SKM-1 (cell line): ENCODE measurements around the gene CDH1.

ENCODE experiments used
- DNase-seq: peaks from one replicate; lab custom pipeline; 2025; ENCODE audit not compliant: unreplicated experiment; lab: John Stamatoyannopoulos, UW

CDH1 gene

GRCh38 chr16:68731637-68732036, 5.5 kb upstream of the CDH1 start:
- no peak for DNase-seq

- DNase-seq: no peak
Observed at GRCh38 chr16:68732042-68732680, 4.9 kb upstream of the CDH1 start.

- DNase-seq: no peak
Observed at GRCh38 chr16:68732741-68733399, 4.2 kb upstream of the CDH1 start.

- no peak for DNase-seq
Observed at GRCh38 chr16:68733570-68733969, 3.5 kb upstream of the CDH1 start.

- no peak for DNase-seq
Observed at GRCh38 chr16:68734782-68735181, 2.3 kb upstream of the CDH1 start.

- no peak for DNase-seq
Observed at GRCh38 chr16:68736561-68736960, 531 bp upstream of the CDH1 start.

GRCh38 chr16:68737730-68738629, 888 bp downstream of the CDH1 start:
- DNase-seq: no peak

GRCh38 chr16:68739964-68740627, 3.0 kb downstream of the CDH1 start:
- no peak for DNase-seq

- no peak for DNase-seq
Observed at GRCh38 chr16:68740628-68741346, 3.7 kb downstream of the CDH1 start.

- no peak for DNase-seq
Observed at GRCh38 chr16:68743664-68744063, 6.6 kb downstream of the CDH1 start.

GRCh38 chr16:68744744-68745280, 7.7 kb downstream of the CDH1 start:
- no peak for DNase-seq

- DNase-seq: no peak
Observed at GRCh38 chr16:68746951-68747350, 9.9 kb downstream of the CDH1 start.

GRCh38 chr16:68749432-68749831, 12.3 kb downstream of the CDH1 start:
- no peak for DNase-seq

GRCh38 chr16:68750193-68750695, 13.2 kb downstream of the CDH1 start:
- no peak for DNase-seq

- DNase-seq: no peak
Observed at GRCh38 chr16:68751160-68751559, 14.1 kb downstream of the CDH1 start.

GRCh38 chr16:68752602-68753001, 15.5 kb downstream of the CDH1 start:
- no peak for DNase-seq

GRCh38 chr16:68754084-68754792, 17.1 kb downstream of the CDH1 start:
- DNase-seq: no peak

- no peak for DNase-seq
Observed at GRCh38 chr16:68756239-68756915, 19.3 kb downstream of the CDH1 start.

GRCh38 chr16:68757625-68757935, 20.5 kb downstream of the CDH1 start:
- no peak for DNase-seq
